Stimulated activated CD8-positive, alpha-beta memory T cell treated with anti-CD3 and anti-CD28 coated beads, Interleukin-2, amount 100 ng/mL, for 48 hours (primary cell): ENCODE measurements around the gene KRTAP5-9.
"Not testable (repeated sequence)": the region's sequence is repeated elsewhere in the genome, so short reads cannot be mapped to it uniquely, and the experiment has no call there.

Experiments used
- DNase-seq, 2 donors: peaks; one replicate each; pipeline ENCODE4 v3.0.0-alpha.2; 2020; ENCODE audit warnings: low read depth in 2 of 2

KRTAP5-9 gene

GRCh38 chr11:71534711-71535608, 13.3 kb upstream of the KRTAP5-9 start:
- DNase-seq = not testable (repeated sequence)

GRCh38 chr11:71535825-71536224, 12.4 kb upstream of the KRTAP5-9 start:
- no peak for DNase-seq

DNA sequence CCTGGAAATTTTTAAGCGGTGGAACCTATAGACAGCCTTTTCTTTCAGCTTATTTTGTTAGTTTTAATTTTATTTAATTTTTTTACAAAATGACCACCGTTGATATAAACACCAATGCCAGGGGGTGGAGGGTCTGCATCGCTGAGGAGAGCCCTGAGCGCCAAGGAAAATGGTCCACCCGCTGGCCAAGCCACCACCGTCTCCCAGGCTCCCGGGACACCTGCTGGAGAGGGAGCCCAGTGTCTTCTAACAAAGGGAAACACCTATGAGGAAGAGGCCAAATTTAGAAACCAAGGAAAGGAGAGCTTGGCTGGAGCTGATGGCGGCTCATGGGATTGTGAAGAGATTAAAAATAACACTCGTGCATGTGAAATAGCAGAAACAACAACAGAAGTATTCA, 10.7 kb upstream of the KRTAP5-9 start:
- DNase-seq = no peak

GRCh38 chr11:71537977-71538665, 10.1 kb upstream of the KRTAP5-9 start, which contains the start of gene KRTAP5-8:
KRTAP5-8 (plus strand) TSS chr11:71538025; CDS start chr11:71538056, 31 bp downstream.
- DNase-seq = not testable (repeated sequence)

DNA sequence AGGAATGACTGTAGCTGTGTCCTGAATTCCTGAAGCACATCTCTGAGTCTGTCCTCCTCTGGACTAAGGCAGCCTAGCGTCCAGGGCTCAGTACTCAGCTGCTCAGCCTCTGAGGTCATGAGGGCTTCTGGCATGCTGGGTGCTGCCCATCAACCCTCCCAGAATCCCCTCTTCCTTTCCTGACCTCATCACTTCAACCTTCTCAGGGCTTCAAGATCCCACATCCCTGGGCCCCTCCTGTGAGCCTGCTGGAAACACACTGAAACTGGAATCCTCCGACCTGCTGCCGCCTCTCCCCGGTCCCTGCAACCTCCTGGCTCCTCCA, 9.6 kb upstream of the KRTAP5-9 start:
- no peak for DNase-seq

DNA sequence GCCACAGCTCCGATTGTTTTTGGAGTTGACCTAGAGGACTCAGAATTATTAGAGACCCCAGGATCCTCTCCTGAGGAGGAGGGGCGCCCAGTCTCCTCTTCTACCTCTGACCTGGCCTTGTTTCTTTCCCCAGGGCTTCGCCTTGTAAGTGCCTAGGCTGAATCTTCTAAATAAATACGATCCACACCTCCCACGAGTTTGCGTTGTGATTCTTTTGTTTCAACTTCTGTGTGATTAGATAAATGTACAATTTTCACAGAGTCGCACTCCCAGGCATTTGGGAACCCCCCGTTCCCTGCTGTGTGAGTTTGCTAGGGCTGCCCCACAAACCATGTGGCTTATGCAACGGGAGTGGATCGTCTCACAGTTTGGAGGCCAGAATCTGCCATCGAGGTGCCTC, 9.2 kb upstream of the KRTAP5-9 start:
- DNase-seq = no peak

- not testable (repeated sequence) for DNase-seq
These were observed 8.2 kb upstream of the KRTAP5-9 start for GRCh38 chr11:71539971-71540370.

GRCh38 chr11:71540521-71541304, 7.5 kb upstream of the KRTAP5-9 start:
- DNase-seq = not testable (repeated sequence)

GRCh38 chr11:71542382-71542781, 5.8 kb upstream of the KRTAP5-9 start:
- DNase-seq = no peak

DNA sequence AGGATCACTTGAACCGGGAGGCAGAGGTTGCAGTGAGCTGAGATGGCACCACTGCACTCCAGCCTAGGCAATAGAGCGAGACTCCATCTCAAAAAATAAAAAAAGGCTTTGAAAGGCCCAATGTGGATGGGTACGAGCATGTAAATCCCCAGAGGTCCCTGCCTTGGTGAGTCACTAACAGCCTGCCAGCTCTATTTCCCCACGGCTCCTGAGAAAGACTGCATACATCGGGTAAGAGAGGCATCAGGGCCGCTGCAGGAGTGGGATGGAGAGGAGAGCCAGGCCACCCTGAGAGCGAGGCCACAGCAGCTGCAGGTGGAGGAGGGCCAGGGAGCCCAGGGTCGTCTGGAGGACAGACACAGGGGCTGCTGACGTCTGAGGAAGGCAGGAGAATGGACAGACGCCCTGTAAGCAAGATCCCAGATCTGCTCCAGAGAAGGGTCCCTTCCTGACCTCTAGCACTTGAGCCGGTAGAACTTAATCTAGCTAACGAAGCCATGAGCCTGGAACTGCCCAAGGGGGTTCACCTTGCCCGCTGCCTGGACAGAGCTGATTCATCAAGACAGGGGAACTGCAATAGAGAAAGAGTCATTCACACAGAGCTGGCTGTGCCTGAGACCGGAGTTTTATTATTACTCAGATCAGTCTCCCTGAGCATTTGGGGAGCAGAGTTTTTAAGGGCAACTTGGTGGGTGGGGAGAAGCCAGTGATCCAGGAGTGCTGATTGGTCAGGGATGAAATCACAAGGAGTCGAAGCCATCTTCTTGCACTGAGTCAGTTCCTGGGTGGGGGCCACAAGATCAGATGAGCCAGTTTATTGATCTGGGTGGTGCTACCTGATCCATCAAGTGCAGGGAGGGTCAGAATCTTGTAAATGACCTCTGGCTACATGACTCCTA, 5.1 kb upstream of the KRTAP5-9 start:
- DNase-seq = no peak

DNA sequence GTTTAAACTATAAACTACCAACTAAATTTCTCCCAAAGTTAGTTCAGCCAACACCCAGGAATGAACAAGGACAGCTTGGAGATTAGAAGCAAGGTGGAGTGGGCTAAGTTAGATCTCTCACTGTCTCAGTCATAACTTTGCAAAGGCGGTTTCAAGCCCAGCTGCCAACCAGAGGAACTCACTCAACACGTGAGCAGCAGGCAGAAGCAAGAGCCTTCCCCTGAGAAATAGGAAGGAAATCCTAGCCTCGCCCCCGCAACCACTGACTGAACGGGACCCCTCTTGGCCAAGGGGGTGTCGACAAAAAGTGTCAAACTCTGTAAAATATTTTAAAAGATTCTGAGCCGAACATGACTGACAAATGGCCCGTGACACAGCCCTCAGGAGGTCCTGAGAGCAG, 4.4 kb upstream of the KRTAP5-9 start:
- DNase-seq = no peak

DNA sequence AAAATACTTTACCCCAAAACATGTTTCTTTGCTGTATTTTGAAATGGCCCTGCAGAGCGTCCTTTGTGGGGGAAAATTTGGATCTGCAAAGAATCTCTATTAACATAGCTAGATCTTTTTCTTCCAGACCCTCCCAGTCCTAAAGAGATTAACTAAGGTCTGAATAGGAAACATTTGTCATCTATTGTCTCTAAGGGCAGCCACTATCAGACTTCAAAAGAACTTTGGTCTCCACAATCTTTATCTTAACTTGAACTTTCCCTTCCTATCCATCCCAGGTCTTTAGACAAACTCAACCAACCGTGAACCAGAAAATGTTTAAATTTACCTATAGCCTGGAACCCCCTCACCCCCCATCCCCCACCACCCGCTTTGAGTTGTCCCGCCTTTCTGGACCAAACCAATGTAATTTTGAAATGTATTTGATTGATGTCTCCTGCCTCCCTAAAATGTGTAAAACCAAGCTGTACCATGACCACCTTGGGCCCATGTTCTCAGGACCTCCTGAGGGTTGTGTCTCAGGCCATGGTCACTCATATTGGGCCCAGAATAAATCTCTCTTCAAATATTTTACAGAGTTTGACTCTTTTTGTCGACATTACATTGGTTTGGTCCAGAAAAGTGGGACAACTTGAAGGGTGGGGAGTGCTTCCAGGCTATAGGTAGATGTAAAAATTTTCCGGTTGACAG, 3.5 kb upstream of the KRTAP5-9 start:
- DNase-seq = no peak

DNA sequence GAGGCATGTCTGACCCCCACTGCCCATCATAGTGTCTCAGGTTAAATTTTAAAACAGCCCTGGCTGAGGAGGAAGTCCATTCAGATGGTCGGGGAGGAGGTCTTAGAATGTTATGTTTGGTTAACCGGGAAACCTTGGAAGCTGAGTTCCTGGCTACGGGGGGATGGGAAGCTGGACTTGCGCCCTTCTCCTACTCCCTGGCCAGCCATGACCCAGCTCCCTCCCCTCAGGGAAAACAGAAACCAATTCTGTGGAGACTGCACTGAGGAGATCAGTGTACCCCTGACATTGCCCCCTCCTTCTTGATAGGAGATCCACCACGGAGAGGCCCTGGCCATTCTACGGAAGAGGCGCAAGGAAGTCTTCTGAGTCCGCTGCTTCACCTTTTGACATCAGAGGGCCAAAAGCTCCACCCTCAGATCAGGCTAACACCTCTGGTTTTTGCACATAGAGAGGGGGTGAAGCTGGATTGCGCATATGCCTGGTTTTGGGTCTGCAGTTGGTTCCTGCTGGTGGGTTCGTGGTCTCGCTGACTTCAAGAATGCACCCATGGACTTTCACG, 2.7 kb upstream of the KRTAP5-9 start:
- DNase-seq = no peak

DNA sequence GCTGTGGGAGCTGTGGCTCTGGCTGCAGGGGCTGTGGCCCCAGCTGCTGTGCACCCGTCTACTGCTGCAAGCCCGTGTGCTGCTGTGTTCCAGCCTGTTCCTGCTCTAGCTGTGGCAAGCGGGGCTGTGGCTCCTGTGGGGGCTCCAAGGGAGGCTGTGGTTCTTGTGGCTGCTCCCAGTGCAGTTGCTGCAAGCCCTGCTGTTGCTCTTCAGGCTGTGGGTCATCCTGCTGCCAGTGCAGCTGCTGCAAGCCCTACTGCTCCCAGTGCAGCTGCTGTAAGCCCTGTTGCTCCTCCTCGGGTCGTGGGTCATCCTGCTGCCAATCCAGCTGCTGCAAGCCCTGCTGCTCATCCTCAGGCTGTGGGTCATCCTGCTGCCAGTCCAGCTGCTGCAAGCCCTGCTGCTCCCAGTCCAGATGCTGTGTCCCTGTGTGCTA, 514 bp downstream of the KRTAP5-9 start:
- no peak for DNase-seq

DNA sequence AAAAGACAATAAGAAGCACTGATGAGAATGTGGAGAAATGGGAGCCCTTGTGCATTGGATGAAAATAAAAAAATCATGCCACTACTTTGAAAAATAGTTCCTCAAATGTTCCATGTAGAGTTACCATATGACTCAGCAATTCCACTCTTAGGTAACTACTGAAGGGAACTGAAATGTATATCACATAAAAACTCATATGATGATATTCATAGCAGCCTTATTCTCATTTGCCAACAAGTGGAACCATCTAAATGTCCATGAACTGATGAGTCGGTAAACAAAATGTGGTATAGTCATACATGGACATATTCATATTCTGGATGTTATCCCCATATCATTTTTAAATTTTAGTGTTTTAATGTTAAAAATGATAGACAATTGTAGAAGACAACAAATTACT, 3.5 kb downstream of the KRTAP5-9 start:
- no peak for DNase-seq

GRCh38 chr11:71554996-71555395, 6.8 kb downstream of the KRTAP5-9 start:
- DNase-seq = no peak

GRCh38 chr11:71555508-71555907, 7.3 kb downstream of the KRTAP5-9 start:
- no peak for DNase-seq

DNA sequence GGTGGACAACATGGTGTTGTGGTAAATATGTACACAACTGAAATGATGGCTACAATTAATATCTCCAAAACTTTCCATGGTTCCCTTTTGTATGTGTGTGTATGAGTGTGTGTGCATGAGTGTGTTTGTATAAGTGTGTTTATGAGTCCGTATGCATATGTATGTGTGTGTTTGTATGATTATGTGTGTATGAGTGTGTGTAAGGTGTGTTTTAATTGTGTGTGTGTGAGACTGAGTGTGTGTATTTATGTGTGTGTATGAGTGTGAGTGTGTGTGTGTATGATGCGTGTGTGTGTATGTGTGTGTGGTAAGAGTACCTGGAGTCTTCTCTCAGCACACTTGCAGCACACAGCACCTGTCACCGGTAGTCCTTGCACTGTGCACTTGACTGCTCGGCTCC, 7.8 kb downstream of the KRTAP5-9 start:
- DNase-seq = no peak

DNA sequence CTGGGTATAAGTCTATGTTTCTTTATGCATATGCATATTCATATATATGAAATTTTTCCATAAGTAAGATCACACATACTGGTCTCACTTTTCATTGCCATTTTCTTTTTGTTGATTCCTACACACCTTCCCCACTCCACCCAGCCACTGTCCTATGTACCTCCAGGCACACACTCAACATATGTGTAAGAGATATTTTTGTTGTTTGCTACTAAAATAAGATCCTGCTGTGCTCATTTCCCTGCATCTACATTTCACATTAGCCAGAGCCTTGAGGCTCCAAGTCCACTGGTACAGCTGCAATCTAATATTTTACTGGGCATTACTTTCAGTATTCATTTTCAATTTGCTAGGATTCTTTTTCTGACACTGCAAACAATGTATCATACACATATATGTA, 9.0 kb downstream of the KRTAP5-9 start:
- DNase-seq = no peak

GRCh38 chr11:71558996-71559395, 10.8 kb downstream of the KRTAP5-9 start:
- no peak for DNase-seq
